Measurements from ENCODE around the gene SLC37A2. TPM values are rescaled to one million over a fixed set of nuclear protein-coding genes. Genes with fewer than 3 reads are reported as not detected.

Gene SLC37A2
- total and polyA plus RNA-seq, 2 donors (not counting 3 experiments of a cell fraction or from before 2014, with no cell fraction given): 1.1 to 1.7 TPM

- CTCF ChIA-PET: interaction anchor here (1.3 to 1.8 kb wide), 3 partner anchors 8 to 10 kb away, joined by 5 to 9 read pairs (median 7); no protein-coding TSS in a partner anchor
- intact Hi-C loops (cut with micrococcal nuclease): no loop called here
Observed at GRCh38 chr11:125132596-125132995, 69.5 kb downstream of the SLC37A2 start.

More at GRCh38 chr11:125132596-125132995, 69.5 kb downstream of the SLC37A2 start:
- no peak overlapping the region for H3K9ac ChIP-seq (replicated peaks; ENCODE audit: extremely low read depth, insufficient read depth, low read length)
- H3K9me3 ChIP-seq (replicated peaks; ENCODE audit: control insufficient read depth, insufficient read depth, low read length): no peaks in the 10 kb centered on the region
- DNase-seq (ENCODE audit: low read depth, low spot score) (no peak), FAIRE-seq (no peak)
- H2AFZ ChIP-seq (ENCODE audit: low read depth, low read length): no peak overlapping the region
- TF ChIP-seq EZH2 (IDR thresholded peaks at IDR 0.05; ENCODE audit: borderline replicate concordance, low read depth, low read length, severe bottlenecking): no peak
- TF ChIP-seq FOS (IDR thresholded peaks at IDR 0.05; ENCODE audit: borderline replicate concordance, insufficient read depth, low read length): no peak
- no peak for TF ChIP-seq MAX (IDR thresholded peaks at IDR 0.05; ENCODE audit: insufficient read depth, insufficient read length)
- no peak for TF ChIP-seq POLR2AphosphoS5 (IDR thresholded peaks at IDR 0.05; ENCODE audit: insufficient read depth, low read depth, low read length)
- no peak for TF ChIP-seq MYC (IDR thresholded peaks at IDR 0.05; ENCODE audit: low read depth, low read length)
- no peak for TF ChIP-seq CTCF (IDR thresholded peaks at IDR 0.05; ENCODE audit: extremely low read depth in 1 of 2, insufficient read depth in 1 of 2, low read depth in 1 of 2, low read length in 2 of 2)
- TF ChIP-seq POLR2A (IDR thresholded peaks at IDR 0.05; ENCODE audit: low read depth, low read length): no peak
- no peak for TF ChIP-seq GATA2 (IDR thresholded peaks at IDR 0.05; ENCODE audit: insufficient read depth, insufficient read length, low read depth, low read length)
- no peak for TF ChIP-seq JUN (IDR thresholded peaks at IDR 0.05; ENCODE audit: borderline replicate concordance, insufficient read depth, insufficient read length, low read depth)
- no peaks in the 10 kb centered on the region for H3K9me1 ChIP-seq (replicated peaks; ENCODE audit: control insufficient read depth, extremely low read depth, insufficient read depth, low read length)
- no peak overlapping the region for H3K27ac ChIP-seq (ENCODE audit: insufficient read depth, low read depth, low read length)
- POLR2A ChIA-PET: no interaction called here
- H4K20me1 ChIP-seq (replicated peaks; ENCODE audit: control insufficient read depth, extremely low read depth, insufficient read depth, low read length): no peaks in the 10 kb centered on the region
- BruUV-seq (replicated peaks): no TSS peak
- no peaks in the 10 kb centered on the region for H3K4me1 ChIP-seq (ENCODE audit: control insufficient read depth, extremely low read depth, insufficient read depth, low read length)
- dilution Hi-C loops (cut with MboI; ENCODE audit: extremely low pct_ligation_motif_present, low sequenced_read_pairs): no loop called here
- H3K4me3 ChIP-seq (replicated peaks in 1 of 3; ENCODE audit: insufficient read depth in 1 of 3, low read depth in 1 of 3, low read length in 3 of 3): no peak overlapping the region
- H3K4me2 ChIP-seq (ENCODE audit: insufficient read depth, low read length): no peak overlapping the region
- H3K79me2 ChIP-seq (ENCODE audit: control insufficient read depth, insufficient read depth, low read length): no peaks in the 10 kb centered on the region
- no peaks in the 10 kb centered on the region for H3K36me3 ChIP-seq (ENCODE audit: control insufficient read depth in 2 of 2, extremely low read depth in 1 of 2, insufficient read depth in 2 of 2, low read length in 2 of 2)
- peaks cover 10 to 19% of the 10 kb centered on the region in 2 experiments for H3K27me3 ChIP-seq (ENCODE audit: control insufficient read depth in 2 of 2, insufficient read depth in 2 of 2, low read length in 2 of 2)

All from endothelial cell of umbilical vein (primary cell).